HepG2 (cell line): ENCODE results near the gene C2orf76.

Experiments used
- FOXJ3 ChIP-seq: sonication (generic); formaldehyde crosslinking; IDR thresholded peaks from 2 replicates; pipeline ENCODE4 v1.4.0; 2020; ENCODE audit warnings: missing genetic modification reagents, mild to moderate bottlenecking, borderline replicate concordance
- JUN ChIP-seq: sonication (generic); formaldehyde crosslinking; IDR thresholded peaks from 2 replicates; pipeline ENCODE4 v1.4.0; 2020; ENCODE audit warnings: mild to moderate bottlenecking, missing genetic modification reagents
- POLR2A ChIP-seq, 2 experiments: IDR thresholded peaks; 2 replicates each; pipeline ENCODE4 v1.6.1; 2011; ENCODE audit warnings: low read depth in 2 of 2, low read length in 2 of 2, mild to moderate bottlenecking in 1 of 2, moderate library complexity in 1 of 2; ENCODE audit not compliant: insufficient read depth in 1 of 2
- TAF1 ChIP-seq: sonication (generic); formaldehyde crosslinking; IDR thresholded peaks from 2 replicates; pipeline ENCODE4 v1.4.0; 2020; ENCODE audit warnings: missing genetic modification reagents
- TBX3 ChIP-seq: fragments of 450-650 bp; IDR thresholded peaks from 2 replicates; pipeline ENCODE4 v1.6.1; 2017; ENCODE audit warnings: antibody characterized with exemption, mild to moderate bottlenecking, inconsistent platforms, borderline replicate concordance
- ZBTB1 ChIP-seq: sonication (generic); formaldehyde crosslinking; IDR thresholded peaks from 2 replicates; pipeline ENCODE4 v1.4.0; 2020; ENCODE audit warnings: missing genetic modification reagents, borderline replicate concordance

DNA sequence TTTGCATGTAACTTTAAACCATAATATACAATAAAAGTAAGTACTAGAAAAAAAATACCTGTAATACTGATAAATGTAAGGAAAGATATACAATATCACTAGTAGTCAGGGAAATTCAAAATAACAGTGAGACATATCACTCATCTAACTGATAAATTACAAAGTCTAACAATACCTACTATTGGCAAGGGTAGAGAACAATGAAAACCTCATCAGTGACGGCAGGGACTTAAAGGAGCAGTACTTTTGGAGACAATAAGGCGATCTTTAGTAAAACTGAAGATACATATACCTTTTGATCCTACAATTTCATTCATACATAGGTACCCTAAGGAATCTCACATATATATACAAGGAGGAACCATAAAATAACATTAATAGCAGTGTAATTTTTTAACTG, 24.9 kb downstream of the C2orf76 start:
- no peak for TF ChIP-seq JUN (CRISPR knock-in tag)
- no peak for TF ChIP-seq ZBTB1 (CRISPR knock-in tag)
- no peak for TF ChIP-seq POLR2A (IDR thresholded peaks at IDR 0.05; ENCODE audit: insufficient read depth in 1 of 2, low read depth in 2 of 2, low read length in 2 of 2)
- TF ChIP-seq FOXJ3: no peak
- no peak for TF ChIP-seq TAF1
- TF ChIP-seq TBX3: no peak
